ENCODE results near the gene PPP4R4. TPM values are rescaled to one million over a fixed set of nuclear protein-coding genes. Genes with fewer than 3 reads are reported as not detected.

The PPP4R4 gene
- total RNA-seq, 1 donor from 2014 or later = 25.5 TPM

DNA sequence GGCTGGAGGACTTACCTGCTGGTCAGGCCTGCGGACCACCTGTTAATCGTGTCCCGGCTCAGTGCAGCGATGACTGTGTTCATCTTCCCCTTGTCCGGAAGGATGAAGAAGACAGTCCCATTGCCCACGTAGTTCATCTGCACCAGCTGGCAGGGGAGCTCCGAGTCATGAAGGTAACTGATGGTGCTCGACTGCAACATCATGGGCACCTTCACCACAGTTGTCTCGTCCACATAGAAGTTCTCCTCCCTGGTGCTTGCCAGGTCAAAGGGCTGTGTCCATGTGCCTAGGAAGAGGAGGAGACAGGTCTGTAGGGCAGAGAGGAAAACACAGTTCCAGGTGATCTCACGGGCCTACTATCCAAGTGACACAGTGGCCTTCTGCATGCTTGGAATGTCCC, 135.6 kb downstream of the PPP4R4 start:
- no peak for DNase-seq (ENCODE audit: low spot score)
- Histone ChIP-seq H3K27ac (no peak overlapping the region), H3K36me3 (no peaks in the 10 kb centered on the region), H3K9me3 (ENCODE audit: low read depth) (no peaks in the 10 kb centered on the region), H2AFZ (replicated peaks) (no peak overlapping the region), H3K79me2 (ENCODE audit: low read depth) (no peaks in the 10 kb centered on the region), H3K4me3 (no peak overlapping the region), H3K9ac (no peak overlapping the region), H3K4me1 (peaks cover 3% of the 10 kb centered on the region), H4K20me1 (ENCODE audit: low read depth) (no peaks in the 10 kb centered on the region), H3K4me2 (no peak overlapping the region), H3K27me3 (no peaks in the 10 kb centered on the region), H3F3A (ENCODE audit: low read depth) (no peaks in the 10 kb centered on the region)
- Mint-ChIP-seq H3K9me3 (peaks cover 21% of the 10 kb centered on the region), H3K27me3 (ENCODE audit: insufficient read depth, low read depth) (peaks cover 12% of the 10 kb centered on the region), H3K27ac (no peak overlapping the region), H3K36me3 (no peaks in the 10 kb centered on the region), H3K4me1 (no peaks in the 10 kb centered on the region), H3K4me3 (no peak overlapping the region)
- TF ChIP-seq, protein P1, sequence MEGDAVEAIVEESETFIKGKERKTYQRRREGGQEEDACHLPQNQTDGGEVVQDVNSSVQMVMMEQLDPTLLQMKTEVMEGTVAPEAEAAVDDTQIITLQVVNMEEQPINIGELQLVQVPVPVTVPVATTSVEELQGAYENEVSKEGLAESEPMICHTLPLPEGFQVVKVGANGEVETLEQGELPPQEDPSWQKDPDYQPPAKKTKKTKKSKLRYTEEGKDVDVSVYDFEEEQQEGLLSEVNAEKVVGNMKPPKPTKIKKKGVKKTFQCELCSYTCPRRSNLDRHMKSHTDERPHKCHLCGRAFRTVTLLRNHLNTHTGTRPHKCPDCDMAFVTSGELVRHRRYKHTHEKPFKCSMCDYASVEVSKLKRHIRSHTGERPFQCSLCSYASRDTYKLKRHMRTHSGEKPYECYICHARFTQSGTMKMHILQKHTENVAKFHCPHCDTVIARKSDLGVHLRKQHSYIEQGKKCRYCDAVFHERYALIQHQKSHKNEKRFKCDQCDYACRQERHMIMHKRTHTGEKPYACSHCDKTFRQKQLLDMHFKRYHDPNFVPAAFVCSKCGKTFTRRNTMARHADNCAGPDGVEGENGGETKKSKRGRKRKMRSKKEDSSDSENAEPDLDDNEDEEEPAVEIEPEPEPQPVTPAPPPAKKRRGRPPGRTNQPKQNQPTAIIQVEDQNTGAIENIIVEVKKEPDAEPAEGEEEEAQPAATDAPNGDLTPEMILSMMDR (IDR thresholded peaks at IDR 0.05) = no peak

DNA sequence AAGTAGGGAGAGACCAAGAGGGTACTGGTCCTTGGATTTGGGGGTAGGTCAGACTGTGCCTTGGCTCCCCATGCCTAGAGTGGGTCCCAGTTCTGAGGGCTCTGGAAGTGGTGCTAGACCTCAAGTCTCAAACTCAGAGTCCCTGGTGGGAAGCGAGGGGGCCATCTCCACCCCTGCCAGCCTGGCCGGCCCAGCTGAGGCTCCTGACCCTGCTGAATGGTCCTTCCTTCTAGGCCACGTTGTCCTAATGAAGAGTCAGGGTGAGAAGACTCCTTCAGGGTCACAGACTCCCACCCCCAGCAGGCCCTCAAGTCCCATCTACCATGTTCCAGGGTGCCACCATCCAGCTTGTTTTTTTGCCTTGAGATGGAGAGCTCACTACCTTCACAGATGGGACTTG, 136.1 kb downstream of the PPP4R4 start:
- no peaks in the 10 kb centered on the region for H4K20me1 ChIP-seq (ENCODE audit: low read depth)
- H3K27me3 ChIP-seq = no peaks in the 10 kb centered on the region
- H3K27ac Mint-ChIP-seq = no peak overlapping the region
- H3K79me2 ChIP-seq (ENCODE audit: low read depth) = no peaks in the 10 kb centered on the region
- DNase-seq (ENCODE audit: low spot score) = no peak
- no peaks in the 10 kb centered on the region for H3F3A ChIP-seq (ENCODE audit: low read depth)
- peaks cover 12% of the 10 kb centered on the region for H3K27me3 Mint-ChIP-seq (ENCODE audit: insufficient read depth, low read depth)
- no peak overlapping the region for H3K27ac ChIP-seq
- no peak overlapping the region for H3K4me2 ChIP-seq
- TF ChIP-seq EZH2phosphoT487 (IDR thresholded peaks at IDR 0.05) (no peak), EZH2 (IDR thresholded peaks at IDR 0.05) (no peak)
- TF ChIP-seq, protein P1 (IDR thresholded peaks at IDR 0.05) = no peak
- H3K9ac ChIP-seq = no peak overlapping the region
- H3K9me3 Mint-ChIP-seq = peaks cover 21% of the 10 kb centered on the region
- H3K4me1 Mint-ChIP-seq = no peaks in the 10 kb centered on the region
- no peaks in the 10 kb centered on the region for H3K36me3 ChIP-seq
- H3K4me1 ChIP-seq = peaks cover 3% of the 10 kb centered on the region
- no peaks in the 10 kb centered on the region for H3K36me3 Mint-ChIP-seq
- no peaks in the 10 kb centered on the region for H3K9me3 ChIP-seq (ENCODE audit: low read depth)
- no peak overlapping the region for H3K4me3 ChIP-seq
- H3K4me3 Mint-ChIP-seq = no peak overlapping the region
- H2AFZ ChIP-seq (replicated peaks) = no peak overlapping the region

GRCh38 chr14:94312481-94313246, 138.5 kb downstream of the PPP4R4 start:
- DNase-seq (ENCODE audit: low spot score) = no peak
- Mint-ChIP-seq H3K27me3 (ENCODE audit: insufficient read depth, low read depth) (peaks cover 12% of the 10 kb centered on the region), H3K4me3 (no peak overlapping the region), H3K4me1 (no peaks in the 10 kb centered on the region), H3K9me3 (peaks cover 17% of the 10 kb centered on the region), H3K36me3 (no peaks in the 10 kb centered on the region), H3K27ac (no peak overlapping the region)
- Histone ChIP-seq H3K4me1 (peaks cover 10% of the 10 kb centered on the region), H3K4me3 (no peak overlapping the region), H3K27ac (no peak overlapping the region), H2AFZ (replicated peaks) (no peak overlapping the region), H3K9me3 (ENCODE audit: low read depth) (no peaks in the 10 kb centered on the region), H3K9ac (no peak overlapping the region), H3F3A (ENCODE audit: low read depth) (no peaks in the 10 kb centered on the region), H4K20me1 (ENCODE audit: low read depth) (no peaks in the 10 kb centered on the region), H3K27me3 (no peaks in the 10 kb centered on the region), H3K79me2 (ENCODE audit: low read depth) (no peaks in the 10 kb centered on the region), H3K36me3 (no peaks in the 10 kb centered on the region), H3K4me2 (no peak overlapping the region)
- TF ChIP-seq, protein P1 (IDR thresholded peaks at IDR 0.05) = no peak
- TF ChIP-seq EZH2 (IDR thresholded peaks at IDR 0.05) = no peak
- no peak for TF ChIP-seq EZH2phosphoT487 (IDR thresholded peaks at IDR 0.05)
